Neural cell (in vitro differentiated cells): ENCODE data around the gene COL4A1.

Experiments used
- CTCF ChIP-seq: fragments of 450-650 bp; IDR thresholded peaks from 2 replicates; pipeline ENCODE4 v1.5.1; 2014; ENCODE audit warnings: antibody characterized with exemption, mild to moderate bottlenecking, moderate library complexity; ENCODE audit not compliant: poor library complexity, severe bottlenecking
- EP300 ChIP-seq: fragments of 450-650 bp; conservative IDR thresholded peaks from 2 replicates; pipeline ENCODE4 v1.6.1; 2014; ENCODE audit warnings: antibody characterized with exemption, mild to moderate bottlenecking, moderate library complexity; ENCODE audit not compliant: poor library complexity, severe bottlenecking
- RAD21 ChIP-seq: fragments of 450-650 bp; conservative IDR thresholded peaks from 2 replicates; pipeline ENCODE4 v1.6.1; 2014; ENCODE audit warnings: antibody characterized with exemption, mild to moderate bottlenecking, moderate library complexity
- SMC3 ChIP-seq: fragments of 450-650 bp; conservative IDR thresholded peaks from 2 replicates; pipeline ENCODE4 v1.6.1; 2014; ENCODE audit warnings: antibody characterized with exemption, mild to moderate bottlenecking, moderate library complexity; ENCODE audit not compliant: poor library complexity

DNA sequence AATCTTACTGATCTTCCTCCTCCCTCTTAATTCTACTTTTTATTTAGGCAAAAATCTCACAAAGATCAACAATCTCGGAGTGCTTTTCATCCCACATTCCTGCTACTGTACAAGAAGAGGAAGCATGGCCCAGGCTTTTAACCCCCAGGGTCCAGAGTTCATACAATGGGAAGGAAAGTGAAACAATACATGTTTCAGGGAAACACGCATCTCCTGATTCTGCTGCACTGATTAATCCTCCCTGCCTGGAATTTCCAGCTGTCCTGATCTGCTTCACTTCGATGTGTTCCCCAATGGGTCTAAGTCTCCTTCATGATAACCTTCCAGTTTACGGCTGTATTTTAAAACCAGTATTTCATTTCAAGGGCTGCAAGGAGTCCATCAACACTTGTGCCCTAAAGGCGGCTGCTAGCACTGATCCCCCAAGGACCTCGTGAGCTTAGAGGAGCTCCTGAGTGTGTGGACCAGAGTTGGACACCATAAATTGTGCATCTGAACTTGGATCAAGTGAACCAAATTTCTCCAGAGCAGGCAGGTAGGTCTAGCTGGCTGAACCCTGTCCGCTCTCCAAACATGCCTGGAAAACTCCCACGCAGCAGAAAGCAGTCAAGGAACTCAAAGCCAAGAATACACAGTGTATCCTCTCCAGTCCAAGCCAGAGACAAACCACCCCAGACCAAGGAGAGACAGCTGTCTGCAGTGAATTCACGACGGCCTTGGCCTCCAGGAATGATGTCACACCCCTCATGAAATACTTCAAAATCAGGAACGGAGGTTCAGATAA is 44.3 kb downstream of the COL4A1 start:
- TF ChIP-seq CTCF (no peak), EP300 (no peak), RAD21 (no peak), SMC3 (no peak)
